SK-N-SH treated with all-trans-retinoic acid at 6 μM for 48 hours (cell line): ENCODE measurements around the gene SBF2.

Source experiments
- ATAC-seq: fragments of 200-7000 bp; cut with Tn5 transposase; 3 replicates; pipeline ENCODE4 v1.9.1; 2020; ENCODE audit warnings: mild to moderate bottlenecking, moderate library complexity
- ARNTL ChIP-seq: fragments of 450-650 bp; formaldehyde crosslinking; IDR thresholded peaks from 2 replicates; pipeline ENCODE4 v1.5.0; 2020; ENCODE audit warnings: low read depth, mild to moderate bottlenecking, moderate library complexity, borderline replicate concordance
- BACH2 ChIP-seq: fragments of 250-450 bp; sonication (Bioruptor Pico); IDR thresholded peaks from 2 replicates; pipeline ENCODE4 v1.9.0; 2021; ENCODE audit warnings: mild to moderate bottlenecking, borderline replicate concordance
- CSDC2 ChIP-seq: fragments of 250-450 bp; sonication (Bioruptor Pico); IDR thresholded peaks from 2 replicates; pipeline ENCODE4 v1.5.0; 2020; ENCODE audit warnings: mild to moderate bottlenecking, moderate library complexity
- ESRRG ChIP-seq: fragments of 250-450 bp; sonication (Bioruptor Pico); IDR thresholded peaks from 2 replicates; pipeline ENCODE4 v1.6.1; 2021; ENCODE audit warnings: mild to moderate bottlenecking
- GLIS3 ChIP-seq: fragments of 250-450 bp; sonication (Bioruptor Pico); IDR thresholded peaks from 2 replicates; pipeline ENCODE4 v1.5.0; 2020; ENCODE audit warnings: mild to moderate bottlenecking, moderate library complexity
- ISL1 ChIP-seq: fragments of 250-450 bp; sonication (Bioruptor Pico); IDR thresholded peaks from 2 replicates; pipeline ENCODE4 v2.1.2; 2022; ENCODE audit warnings: mild to moderate bottlenecking, moderate library complexity
- OSR1 ChIP-seq: fragments of 250-450 bp; sonication (Bioruptor Pico); IDR thresholded peaks from 2 replicates; pipeline ENCODE4 v1.8.0; 2022; ENCODE audit warnings: moderate library complexity, mild to moderate bottlenecking, inconsistent platforms
- PPARA ChIP-seq: fragments of 250-450 bp; sonication (Bioruptor Pico); IDR thresholded peaks from 2 replicates; pipeline ENCODE4 v1.5.0; 2020; ENCODE audit warnings: mild to moderate bottlenecking, borderline replicate concordance
- RARB ChIP-seq: fragments of 250-450 bp; sonication (Bioruptor Pico); IDR thresholded peaks from 2 replicates; pipeline ENCODE4 v1.8.0; 2021; ENCODE audit warnings: mild to moderate bottlenecking, moderate library complexity
- SNAI2 ChIP-seq: fragments of 250-450 bp; sonication (Bioruptor Pico); IDR thresholded peaks from 2 replicates; pipeline ENCODE4 v1.5.0; 2020; ENCODE audit warnings: mild to moderate bottlenecking, moderate library complexity
- TCF4 ChIP-seq: fragments of 250-450 bp; sonication (Bioruptor Pico); IDR thresholded peaks from 2 replicates; pipeline ENCODE4 v1.8.0; 2021; ENCODE audit warnings: mild to moderate bottlenecking, moderate library complexity, borderline replicate concordance
- TOX ChIP-seq: fragments of 250-450 bp; sonication (Bioruptor Pico); IDR thresholded peaks from 2 replicates; pipeline ENCODE4 v1.8.0; 2021; ENCODE audit warnings: mild to moderate bottlenecking, moderate library complexity, borderline replicate concordance
- ZFP3 ChIP-seq: fragments of 250-450 bp; sonication (Bioruptor Pico); IDR thresholded peaks from 2 replicates; pipeline ENCODE4 v1.5.0; 2020; ENCODE audit warnings: mild to moderate bottlenecking, moderate library complexity
- ZFP30 ChIP-seq: fragments of 450-650 bp; formaldehyde crosslinking; IDR thresholded peaks from 2 replicates; pipeline ENCODE4 v1.5.0; 2022; ENCODE audit warnings: mild to moderate bottlenecking, moderate library complexity
- ZNF565 ChIP-seq: fragments of 450-650 bp; formaldehyde crosslinking; conservative IDR thresholded peaks from 2 replicates; pipeline ENCODE4 v1.5.0; 2020; ENCODE audit warnings: low read depth, mild to moderate bottlenecking, moderate library complexity
- ZNF70 ChIP-seq: fragments of 450-650 bp; formaldehyde crosslinking; IDR thresholded peaks from 2 replicates; pipeline ENCODE4 v1.5.0; 2020; ENCODE audit warnings: mild to moderate bottlenecking, moderate library complexity
- ZNF8 ChIP-seq: fragments of 450-650 bp; formaldehyde crosslinking; IDR thresholded peaks from 2 replicates; pipeline ENCODE4 v1.5.0; 2020; ENCODE audit warnings: mild to moderate bottlenecking, moderate library complexity
- TF ChIP-seq, protein P1 (sequence below): fragments of 250-450 bp; sonication (Bioruptor Pico); IDR thresholded peaks from 2 replicates; pipeline ENCODE4 v1.5.1; 2021; ENCODE audit warnings: mild to moderate bottlenecking, moderate library complexity
- TF ChIP-seq, protein P2 (sequence below): fragments of 250-450 bp; sonication (Bioruptor Pico); IDR thresholded peaks from 2 replicates; pipeline ENCODE4 v1.5.1; 2020; ENCODE audit warnings: low read depth, mild to moderate bottlenecking, moderate library complexity
- TF ChIP-seq, protein P3 (sequence below): fragments of 250-450 bp; sonication (Bioruptor Pico); IDR thresholded peaks from 2 replicates; pipeline ENCODE4 v1.8.0; 2021; ENCODE audit warnings: low read depth, mild to moderate bottlenecking, moderate library complexity, borderline replicate concordance
- TF ChIP-seq, protein P4 (sequence below): fragments of 250-450 bp; sonication (Bioruptor Pico); IDR thresholded peaks from 2 replicates; pipeline ENCODE4 v1.8.0; 2020; ENCODE audit warnings: mild to moderate bottlenecking, moderate library complexity, borderline replicate concordance

The SBF2 gene

DNA sequence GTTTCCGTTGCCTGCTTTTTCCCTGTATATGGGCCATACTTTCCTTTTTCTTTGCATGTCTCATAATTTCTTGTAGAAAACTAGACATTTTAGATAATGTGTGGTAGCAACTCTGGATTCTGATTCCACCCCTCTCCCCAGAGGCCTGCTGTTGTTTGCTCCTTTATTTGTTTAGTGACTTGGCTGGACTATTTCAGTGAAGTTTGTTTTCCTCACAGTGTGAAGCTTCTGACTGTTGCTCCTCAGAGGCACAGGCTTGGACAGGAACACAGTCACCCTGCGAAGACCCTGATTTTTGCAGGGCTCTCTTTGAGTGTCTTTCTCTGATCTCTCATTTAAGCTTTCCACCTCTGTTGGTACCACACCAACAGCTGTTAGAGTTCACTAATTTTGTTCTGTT, 557.7 kb downstream of the SBF2 start:
- no peak for ATAC-seq
- TF ChIP-seq TCF4 (CRISPR knock-in tag) (no peak), BACH2 (CRISPR knock-in tag) (no peak)
- TF ChIP-seq, protein P1, sequence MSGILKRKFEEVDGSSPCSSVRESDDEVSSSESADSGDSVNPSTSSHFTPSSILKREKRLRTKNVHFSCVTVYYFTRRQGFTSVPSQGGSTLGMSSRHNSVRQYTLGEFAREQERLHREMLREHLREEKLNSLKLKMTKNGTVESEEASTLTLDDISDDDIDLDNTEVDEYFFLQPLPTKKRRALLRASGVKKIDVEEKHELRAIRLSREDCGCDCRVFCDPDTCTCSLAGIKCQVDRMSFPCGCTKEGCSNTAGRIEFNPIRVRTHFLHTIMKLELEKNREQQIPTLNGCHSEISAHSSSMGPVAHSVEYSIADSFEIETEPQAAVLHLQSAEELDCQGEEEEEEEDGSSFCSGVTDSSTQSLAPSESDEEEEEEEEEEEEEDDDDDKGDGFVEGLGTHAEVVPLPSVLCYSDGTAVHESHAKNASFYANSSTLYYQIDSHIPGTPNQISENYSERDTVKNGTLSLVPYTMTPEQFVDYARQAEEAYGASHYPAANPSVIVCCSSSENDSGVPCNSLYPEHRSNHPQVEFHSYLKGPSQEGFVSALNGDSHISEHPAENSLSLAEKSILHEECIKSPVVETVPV (CRISPR knock-in tag), result no peak

DNA sequence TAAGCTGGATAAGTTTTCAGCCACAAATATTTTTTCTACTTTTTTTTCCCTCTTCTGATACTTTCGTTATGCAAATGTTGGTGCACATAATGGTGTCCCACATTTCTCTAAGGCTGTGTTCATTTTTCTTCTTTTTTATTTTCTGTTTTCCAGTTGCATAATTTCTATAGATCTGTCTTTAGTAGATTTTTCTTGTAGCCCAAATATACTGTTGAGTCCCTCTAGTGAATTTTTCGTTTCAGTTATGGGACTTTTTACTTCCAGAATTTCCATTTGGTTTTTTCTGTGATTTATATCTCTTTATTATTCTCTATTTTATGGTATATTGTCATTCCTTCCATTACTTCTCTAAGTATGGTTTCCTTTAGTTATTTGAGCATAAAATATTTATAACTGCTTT, 558.1 kb downstream of the SBF2 start:
- no peak for ATAC-seq
- TF ChIP-seq, protein P2, sequence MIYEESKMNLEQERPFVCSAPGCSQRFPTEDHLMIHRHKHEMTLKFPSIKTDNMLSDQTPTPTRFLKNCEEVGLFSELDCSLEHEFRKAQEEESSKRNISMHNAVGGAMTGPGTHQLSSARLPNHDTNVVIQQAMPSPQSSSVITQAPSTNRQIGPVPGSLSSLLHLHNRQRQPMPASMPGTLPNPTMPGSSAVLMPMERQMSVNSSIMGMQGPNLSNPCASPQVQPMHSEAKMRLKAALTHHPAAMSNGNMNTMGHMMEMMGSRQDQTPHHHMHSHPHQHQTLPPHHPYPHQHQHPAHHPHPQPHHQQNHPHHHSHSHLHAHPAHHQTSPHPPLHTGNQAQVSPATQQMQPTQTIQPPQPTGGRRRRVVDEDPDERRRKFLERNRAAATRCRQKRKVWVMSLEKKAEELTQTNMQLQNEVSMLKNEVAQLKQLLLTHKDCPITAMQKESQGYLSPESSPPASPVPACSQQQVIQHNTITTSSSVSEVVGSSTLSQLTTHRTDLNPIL (CRISPR knock-in tag), result no peak
- TF ChIP-seq SNAI2 (CRISPR knock-in tag) (no peak), OSR1 (CRISPR knock-in tag) (no peak), ZNF565 (CRISPR knock-in tag) (no peak), ISL1 (no peak)
- TF ChIP-seq, protein P3, sequence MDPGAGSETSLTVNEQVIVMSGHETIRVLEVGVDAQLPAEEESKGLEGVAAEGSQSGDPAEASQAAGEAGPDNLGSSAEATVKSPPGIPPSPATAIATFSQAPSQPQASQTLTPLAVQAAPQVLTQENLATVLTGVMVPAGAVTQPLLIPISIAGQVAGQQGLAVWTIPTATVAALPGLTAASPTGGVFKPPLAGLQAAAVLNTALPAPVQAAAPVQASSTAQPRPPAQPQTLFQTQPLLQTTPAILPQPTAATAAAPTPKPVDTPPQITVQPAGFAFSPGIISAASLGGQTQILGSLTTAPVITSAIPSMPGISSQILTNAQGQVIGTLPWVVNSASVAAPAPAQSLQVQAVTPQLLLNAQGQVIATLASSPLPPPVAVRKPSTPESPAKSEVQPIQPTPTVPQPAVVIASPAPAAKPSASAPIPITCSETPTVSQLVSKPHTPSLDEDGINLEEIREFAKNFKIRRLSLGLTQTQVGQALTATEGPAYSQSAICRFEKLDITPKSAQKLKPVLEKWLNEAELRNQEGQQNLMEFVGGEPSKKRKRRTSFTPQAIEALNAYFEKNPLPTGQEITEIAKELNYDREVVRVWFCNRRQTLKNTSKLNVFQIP (CRISPR knock-in tag), result no peak

DNA sequence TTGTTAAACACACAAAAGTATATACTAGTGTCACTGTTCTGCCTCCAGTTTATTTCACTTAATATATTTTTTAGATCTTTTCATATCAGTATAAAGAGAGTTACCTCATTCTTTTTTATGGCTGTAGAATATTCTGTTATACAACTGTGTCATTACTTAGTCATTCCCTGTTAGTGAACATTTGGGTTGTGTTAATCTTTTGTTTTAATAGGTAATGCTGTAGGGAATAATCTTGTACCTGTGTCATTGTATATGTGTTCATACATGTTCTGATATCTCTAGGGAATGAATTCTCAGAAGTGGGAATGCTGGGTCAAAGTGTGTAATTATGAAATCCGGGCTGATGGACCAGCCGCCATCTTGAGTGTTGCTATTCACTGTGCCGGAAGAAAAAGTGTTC, 558.8 kb downstream of the SBF2 start:
- no peak for ATAC-seq
- TF ChIP-seq ZFP3 (CRISPR knock-in tag) (no peak), GLIS3 (CRISPR knock-in tag) (no peak), ZFP30 (CRISPR knock-in tag) (no peak), ZNF565 (CRISPR knock-in tag) (no peak), CSDC2 (CRISPR knock-in tag) (no peak), ZNF8 (no peak), TOX (CRISPR knock-in tag) (no peak), SNAI2 (CRISPR knock-in tag) (no peak), PPARA (no peak)
- TF ChIP-seq, protein P4, sequence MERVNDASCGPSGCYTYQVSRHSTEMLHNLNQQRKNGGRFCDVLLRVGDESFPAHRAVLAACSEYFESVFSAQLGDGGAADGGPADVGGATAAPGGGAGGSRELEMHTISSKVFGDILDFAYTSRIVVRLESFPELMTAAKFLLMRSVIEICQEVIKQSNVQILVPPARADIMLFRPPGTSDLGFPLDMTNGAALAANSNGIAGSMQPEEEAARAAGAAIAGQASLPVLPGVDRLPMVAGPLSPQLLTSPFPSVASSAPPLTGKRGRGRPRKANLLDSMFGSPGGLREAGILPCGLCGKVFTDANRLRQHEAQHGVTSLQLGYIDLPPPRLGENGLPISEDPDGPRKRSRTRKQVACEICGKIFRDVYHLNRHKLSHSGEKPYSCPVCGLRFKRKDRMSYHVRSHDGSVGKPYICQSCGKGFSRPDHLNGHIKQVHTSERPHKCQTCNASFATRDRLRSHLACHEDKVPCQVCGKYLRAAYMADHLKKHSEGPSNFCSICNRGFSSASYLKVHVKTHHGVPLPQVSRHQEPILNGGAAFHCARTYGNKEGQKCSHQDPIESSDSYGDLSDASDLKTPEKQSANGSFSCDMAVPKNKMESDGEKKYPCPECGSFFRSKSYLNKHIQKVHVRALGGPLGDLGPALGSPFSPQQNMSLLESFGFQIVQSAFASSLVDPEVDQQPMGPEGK (CRISPR knock-in tag), result no peak

DNA sequence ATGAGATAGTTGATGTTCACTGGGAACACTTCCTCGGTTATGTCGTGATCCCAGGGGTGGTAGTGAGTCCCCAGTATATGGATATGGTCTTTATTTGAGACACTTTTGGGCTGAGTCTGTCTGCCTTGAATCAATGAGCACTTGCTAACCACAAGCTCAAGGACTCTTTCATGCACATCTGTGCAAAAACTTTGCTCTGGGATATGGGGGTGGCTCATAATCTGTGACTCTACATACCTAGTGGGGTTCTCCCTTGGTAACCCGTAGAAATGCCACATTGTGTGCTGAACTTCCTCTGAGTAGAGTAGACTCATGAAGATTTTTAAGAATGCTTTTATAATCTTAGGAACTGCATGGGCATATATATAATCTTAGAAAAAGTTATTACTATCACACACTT, 560.8 kb downstream of the SBF2 start:
- TF ChIP-seq ZFP3 (CRISPR knock-in tag), result no peak
- TF ChIP-seq ISL1, result no peak
- no peak for TF ChIP-seq OSR1 (CRISPR knock-in tag)
- TF ChIP-seq, protein P2 (CRISPR knock-in tag), result no peak
- TF ChIP-seq TCF4 (CRISPR knock-in tag), result no peak
- TF ChIP-seq, protein P4 (CRISPR knock-in tag), result no peak
- TF ChIP-seq RARB (CRISPR knock-in tag), result no peak
- TF ChIP-seq PPARA, result no peak
- TF ChIP-seq ESRRG (CRISPR knock-in tag), result no peak
- TF ChIP-seq ZNF8, result no peak
- no peak for TF ChIP-seq ZFP30 (CRISPR knock-in tag)
- TF ChIP-seq ARNTL (CRISPR knock-in tag), result no peak
- no peak for TF ChIP-seq ZNF565 (CRISPR knock-in tag)
- no peak for TF ChIP-seq SNAI2 (CRISPR knock-in tag)
- TF ChIP-seq, protein P3 (CRISPR knock-in tag), result no peak
- no peak for TF ChIP-seq BACH2 (CRISPR knock-in tag)
- no peak for TF ChIP-seq ZNF70
- TF ChIP-seq TOX (CRISPR knock-in tag), result no peak
- TF ChIP-seq, protein P1 (CRISPR knock-in tag), result no peak
- no peak for TF ChIP-seq CSDC2 (CRISPR knock-in tag)
- no peak for ATAC-seq
